CD4-positive, alpha-beta T cell treated with Interleukin-4 for 1 hour (primary cell): Measurements from ENCODE around the gene SLC41A3.
"Not testable (repeated sequence)": the region's sequence is repeated elsewhere in the genome, so short reads cannot be mapped to it uniquely, and the experiment has no call there.

Source experiments
- DNase-seq, 2 donors: peaks; one replicate each; pipeline ENCODE4 v3.0.0-alpha.2; 2020 to 2022

SLC41A3 gene

GRCh38 chr3:126053513-126053912, 30.4 kb downstream of the SLC41A3 start:
- no peak for DNase-seq

DNA sequence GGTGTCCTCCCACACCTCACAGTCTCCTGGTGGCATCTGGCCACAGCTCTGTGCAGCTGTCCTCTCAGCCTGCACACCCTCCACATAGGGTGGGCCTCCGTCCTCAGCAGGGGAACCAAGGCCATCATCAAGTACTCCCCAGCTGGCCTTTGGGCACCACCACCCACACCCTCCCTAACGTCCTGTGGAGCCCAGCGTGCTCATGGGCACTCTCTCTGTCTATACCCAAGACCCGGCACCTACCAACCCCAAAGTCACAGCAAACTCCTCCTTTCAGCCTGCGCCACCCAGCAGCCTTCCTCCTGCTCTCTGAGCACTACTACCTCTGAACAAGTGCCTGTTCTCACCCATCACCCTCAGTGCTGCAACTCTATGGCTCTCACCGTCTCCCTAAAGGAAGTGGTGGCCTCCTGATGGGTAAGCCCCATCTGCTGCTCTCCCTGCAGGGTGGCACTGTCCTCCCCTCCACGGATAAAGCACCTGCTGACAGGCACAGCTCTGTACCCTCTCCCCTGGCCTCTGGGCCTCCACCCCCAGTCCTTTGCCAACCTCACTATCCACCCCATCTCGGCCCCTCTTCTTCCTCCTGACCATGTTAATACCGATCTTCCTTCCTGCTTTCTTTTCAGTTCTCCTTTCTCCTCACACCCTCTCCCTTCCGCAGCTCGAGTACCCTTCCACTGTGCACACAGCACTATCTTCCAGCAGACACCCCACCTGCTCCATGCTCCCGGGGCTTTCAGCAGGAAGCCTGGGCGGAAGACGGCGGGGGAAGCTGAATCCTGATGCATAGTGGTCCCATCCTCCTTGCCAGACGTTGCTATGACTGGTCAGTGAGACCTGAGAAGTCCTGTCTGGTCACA, 31.5 kb downstream of the SLC41A3 start:
- no peak for DNase-seq

GRCh38 chr3:126051741-126052140, 32.2 kb downstream of the SLC41A3 start:
- no peak for DNase-seq

DNA sequence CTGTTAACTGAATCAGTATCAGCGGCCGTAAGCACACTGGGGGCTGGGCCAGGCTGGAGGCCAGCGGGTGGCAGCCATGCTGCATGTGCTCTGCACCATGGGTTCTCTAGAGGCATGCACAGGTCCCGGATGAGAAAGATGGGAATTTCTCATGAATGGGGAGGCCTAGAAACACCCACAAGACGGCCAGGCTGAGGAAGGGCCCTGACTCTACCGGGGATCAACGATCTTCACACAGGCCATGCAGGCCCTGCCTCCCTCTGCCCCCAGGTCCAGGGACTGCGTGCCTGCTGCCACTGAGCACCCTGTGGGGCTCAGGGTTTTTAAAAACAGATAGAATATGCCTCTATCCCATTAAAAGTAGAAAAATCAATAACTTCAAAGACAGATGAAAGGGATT, 32.7 kb downstream of the SLC41A3 start:
- DNase-seq = no peak

DNA sequence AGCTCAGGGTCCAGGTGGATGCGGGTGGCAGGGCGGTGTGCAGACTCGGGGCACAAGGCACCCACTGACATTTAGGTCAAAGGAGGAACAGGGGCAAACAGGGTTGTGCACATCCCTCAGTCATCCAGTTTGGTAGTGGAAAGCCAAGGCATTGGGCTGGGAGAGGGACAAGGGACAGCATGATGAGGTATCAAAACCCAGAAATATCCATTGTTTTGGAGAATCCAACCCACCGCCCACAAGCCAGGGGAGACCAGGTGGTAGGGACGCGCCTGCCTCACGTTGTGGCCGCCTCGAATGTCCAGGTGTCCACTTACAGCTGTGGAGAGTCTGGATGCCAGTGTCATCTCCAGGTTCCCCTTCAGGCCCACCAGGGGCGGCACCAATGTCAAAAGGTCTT, 33.3 kb downstream of the SLC41A3 start:
- no peak for DNase-seq

DNA sequence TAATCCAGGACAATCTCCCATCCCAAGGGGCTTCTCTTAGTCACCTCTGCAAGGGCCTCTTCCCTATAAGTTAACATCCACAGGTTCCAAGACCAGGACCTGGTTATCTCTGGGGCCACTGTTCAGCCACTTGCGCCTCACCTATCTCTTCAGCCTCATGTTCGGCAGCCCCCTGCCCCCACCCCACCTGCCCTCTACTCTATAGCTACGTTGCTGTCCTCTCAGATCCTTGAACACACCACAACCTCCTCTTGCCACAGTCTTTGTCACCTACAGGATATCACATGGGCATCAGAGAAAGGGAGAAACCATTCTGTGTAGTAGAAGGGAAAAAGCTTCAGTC, 33.9 kb downstream of the SLC41A3 start:
- no peak for DNase-seq

DNA sequence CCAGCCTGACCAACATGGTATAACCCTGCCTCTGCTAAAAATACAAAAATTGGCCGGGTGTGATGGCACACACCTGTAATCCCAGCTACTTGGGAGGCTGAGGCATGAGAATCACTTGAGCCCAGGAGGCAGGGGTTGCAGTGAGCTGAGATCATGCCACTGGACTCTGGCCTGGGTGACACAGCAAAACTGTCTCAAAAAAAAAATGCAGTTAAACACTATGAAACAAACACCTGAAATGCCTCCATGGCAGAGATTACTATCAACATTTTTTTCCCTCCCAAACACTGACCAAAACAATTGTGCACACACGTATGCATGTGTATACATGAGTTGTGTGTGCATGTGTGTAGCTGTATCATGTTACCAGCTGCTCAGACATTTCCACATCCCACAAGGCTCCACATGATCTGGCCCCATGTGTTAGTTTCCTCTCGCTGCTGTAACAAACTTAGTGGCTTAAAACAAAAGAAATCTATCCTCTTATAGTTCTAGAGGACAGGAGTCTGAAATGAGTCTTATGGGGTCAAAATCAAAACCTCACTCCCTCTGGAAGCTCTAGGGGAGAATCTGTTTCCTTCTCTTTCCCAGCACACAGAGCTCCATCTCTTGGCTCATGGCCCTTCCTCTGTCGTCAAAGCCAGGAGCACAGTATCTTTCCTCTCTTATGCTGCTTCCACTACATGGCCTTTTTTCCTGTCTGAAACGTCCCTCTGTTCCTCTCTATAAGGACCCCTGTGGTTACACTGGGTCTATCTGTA, 34.5 kb downstream of the SLC41A3 start:
- no peak for DNase-seq

- no peak for DNase-seq
These were observed 43.5 kb downstream of the SLC41A3 start for GRCh38 chr3:126040386-126040785.

- DNase-seq = no peak
These were observed 44.1 kb downstream of the SLC41A3 start for GRCh38 chr3:126039870-126040269.

GRCh38 chr3:126038791-126039190, 45.1 kb downstream of the SLC41A3 start:
- DNase-seq = not testable (repeated sequence)

DNA sequence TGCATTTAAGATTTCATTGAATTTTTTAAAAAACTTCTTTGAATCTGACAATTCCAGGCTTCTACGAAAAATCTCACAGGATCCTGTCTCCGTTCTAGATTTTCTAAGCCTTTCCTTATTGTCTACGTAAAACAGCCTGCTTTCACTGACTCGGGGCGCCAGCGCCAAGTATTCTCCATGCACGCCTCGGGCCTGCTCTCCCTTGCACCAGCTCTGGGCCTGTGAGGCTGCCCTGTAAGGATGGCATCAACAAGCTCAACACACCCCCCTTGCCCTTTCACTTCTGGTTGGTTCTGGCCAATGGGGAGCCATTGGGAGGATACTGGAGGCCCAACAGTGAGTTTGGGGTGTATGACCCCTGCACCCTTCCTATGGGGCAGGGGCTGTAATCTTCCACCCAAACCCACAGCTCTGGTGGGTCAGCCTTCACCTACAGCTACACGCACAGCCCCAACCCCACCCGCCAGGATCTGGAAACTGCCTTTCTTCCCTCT, 47.8 kb downstream of the SLC41A3 start:
- DNase-seq = no peak

- no peak for DNase-seq
These were observed 48.4 kb downstream of the SLC41A3 start for GRCh38 chr3:126035362-126036050.

DNA sequence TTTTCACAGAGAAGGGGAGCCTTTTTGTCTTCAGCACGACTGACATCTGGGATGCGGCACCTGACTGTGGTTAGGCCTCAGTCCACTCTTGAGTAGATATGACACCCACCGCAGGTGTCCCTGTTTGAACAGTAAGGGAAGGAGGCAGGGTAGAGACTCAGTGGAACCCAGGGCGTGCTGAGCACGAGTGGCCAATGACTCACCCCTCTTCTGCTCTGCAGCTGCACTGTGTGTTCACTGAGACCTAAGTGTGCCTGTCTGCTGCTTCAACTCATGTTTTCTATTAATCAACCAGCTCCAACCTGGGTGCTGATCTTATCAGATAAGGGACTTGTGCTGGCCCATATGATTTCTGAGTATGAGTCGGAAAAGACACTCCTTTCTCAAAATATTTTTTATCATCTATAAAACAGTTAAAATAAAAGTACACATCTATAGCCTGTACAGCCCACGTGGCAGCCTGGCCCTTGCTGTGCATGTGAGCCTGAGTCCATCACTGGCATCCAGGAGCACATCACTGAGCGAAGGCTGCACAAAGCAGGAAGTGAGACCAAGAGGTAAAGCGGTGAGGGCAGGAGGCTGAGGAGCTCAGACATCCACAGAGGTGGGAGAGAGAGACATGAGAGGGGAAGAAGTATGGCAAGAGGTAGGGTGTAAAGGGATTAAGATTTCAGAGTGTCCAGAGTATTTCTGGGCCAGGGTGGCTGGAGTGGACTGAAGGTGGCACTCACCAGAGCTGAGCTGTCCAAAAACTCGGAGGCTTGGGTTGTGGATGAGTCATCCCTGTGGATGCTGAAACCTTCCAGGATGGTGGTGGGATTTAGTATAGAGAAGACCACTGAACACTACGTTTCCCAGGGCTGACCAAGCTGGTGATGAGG, 49.2 kb downstream of the SLC41A3 start:
- DNase-seq = no peak

DNA sequence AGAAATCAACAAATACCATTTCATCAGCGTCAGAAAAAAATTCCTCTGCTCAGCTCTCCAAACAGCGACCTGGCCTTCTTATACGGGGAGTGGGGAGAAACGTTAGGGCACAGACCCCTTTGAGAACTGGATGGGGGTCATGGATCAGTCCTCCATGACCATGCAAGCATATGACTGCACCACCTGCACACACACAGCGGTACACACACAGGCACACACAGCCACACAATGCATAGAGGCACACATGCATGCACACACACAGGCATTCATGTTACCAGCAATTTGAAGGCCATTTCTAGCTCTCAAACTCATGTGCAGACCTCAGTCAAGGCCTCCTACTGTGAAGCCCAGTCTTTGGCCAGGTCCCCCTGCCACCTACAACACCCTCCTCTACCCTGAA, 50.2 kb downstream of the SLC41A3 start:
- DNase-seq = no peak

DNA sequence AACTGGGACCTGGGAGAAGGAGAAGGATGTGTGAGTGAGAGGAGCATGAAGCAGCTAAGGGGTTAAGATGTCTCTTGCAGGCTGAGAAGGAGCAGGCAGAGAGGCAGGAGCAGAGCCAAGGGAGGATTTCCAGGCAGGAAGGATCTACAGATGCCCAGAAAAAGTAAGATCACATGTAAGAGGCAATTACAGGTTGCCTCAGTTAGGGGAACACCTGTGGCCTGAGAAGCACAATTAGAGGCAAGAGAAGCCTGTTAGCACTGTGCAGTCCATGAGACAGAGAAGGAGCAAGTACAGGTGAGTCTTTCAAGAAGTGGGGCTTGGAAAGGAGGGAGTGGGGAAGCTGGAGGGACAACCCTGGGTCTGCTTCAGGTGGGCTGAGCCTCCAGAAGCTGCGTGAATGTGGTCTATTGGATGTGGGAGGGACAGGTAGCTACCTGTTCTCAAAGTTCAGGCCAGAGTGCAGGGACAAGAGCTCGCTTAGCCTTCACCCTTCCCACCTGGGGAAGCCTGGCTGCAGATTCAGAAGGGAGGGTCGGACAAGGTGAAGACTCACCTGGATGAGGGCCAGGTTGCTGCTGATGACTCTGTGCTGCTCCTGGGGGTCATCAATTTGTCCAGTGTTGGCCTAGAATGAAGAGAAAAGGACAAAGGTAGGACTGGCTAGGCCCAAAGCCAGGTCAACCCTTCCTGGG, 50.7 kb downstream of the SLC41A3 start:
- DNase-seq = no peak

DNA sequence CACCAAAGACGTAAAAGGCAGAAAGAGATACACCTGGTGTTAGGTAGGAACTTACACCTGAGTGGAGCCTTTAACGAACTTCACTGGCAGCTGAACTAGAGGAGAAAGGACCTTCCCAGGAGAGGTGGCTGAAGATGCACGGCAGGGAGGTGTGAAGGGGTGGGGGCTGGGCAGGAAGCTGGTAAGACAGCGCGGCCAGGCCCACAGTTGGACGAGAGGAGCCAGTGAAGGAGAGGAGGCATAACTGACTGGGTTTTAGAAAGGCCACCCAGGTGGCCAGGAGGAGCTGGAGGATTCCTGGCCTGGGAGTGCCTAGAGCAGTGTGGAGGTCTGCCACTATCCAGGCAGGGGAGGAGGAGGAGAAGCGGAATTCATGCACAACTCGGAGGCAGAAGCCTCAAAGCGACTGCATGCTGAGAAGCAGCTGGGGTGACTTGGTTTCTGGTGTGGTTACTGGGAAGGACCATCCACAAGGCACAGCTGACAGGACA, 51.9 kb downstream of the SLC41A3 start:
- DNase-seq = no peak

GRCh38 chr3:126030455-126030854, 53.5 kb downstream of the SLC41A3 start:
- DNase-seq = no peak

DNA sequence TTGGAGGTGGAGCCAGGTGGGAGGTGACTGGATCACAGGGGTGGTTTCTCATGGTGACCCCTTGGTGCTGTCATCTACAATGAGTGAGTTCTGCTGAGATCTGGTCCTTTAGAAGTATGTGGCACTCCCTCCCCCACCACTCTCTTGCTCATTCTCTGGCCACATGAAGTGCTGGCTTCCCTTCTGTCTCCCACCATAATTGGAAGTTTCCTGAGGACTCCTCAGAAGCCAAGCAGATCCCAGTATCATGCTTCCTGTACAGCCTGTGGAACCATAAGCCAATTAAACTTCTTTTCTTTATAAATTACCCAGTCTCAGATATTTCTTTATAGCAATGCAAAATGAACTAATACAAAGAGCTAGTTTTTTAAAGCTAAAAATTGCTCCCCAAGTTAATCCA, 54.7 kb downstream of the SLC41A3 start:
- DNase-seq = no peak

DNA sequence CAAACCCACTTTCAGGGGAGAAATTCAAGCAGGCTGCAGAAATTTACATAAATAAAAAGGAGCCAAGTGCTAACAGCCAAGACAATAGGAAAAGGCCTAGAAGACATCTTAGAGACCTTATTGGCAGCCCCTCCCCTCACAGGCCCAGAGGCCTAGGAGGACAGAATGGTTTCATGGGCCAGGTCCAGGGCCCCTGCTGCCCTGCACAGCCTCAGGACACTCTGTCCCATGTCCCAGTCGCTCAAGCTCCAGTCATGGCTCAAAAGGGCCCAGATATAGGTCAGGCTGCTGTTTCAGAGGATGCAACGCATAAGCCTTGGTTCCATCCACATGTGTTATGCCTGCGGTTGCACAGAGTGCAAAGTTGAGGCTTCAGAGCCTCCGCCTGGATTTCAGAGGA, 55.8 kb downstream of the SLC41A3 start:
- DNase-seq = no peak

DNA sequence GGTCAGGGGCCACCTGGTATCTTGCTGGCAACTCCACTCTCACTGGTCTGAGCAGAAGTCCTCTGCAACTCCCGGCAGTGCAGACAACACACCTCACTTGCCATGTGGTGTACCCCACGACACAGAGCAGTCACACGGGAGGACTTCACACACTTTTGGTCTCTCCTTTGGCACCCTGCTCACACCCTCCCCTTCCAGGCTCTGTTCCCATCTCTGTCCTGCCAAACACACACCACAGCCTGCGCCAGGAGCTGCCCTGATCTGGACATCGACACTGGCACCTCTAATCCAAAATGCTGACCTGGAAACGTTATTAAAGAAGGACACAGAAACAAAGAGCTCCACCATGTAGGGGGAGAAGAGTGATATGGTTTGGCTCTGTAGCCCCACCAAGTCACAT, 57.2 kb downstream of the SLC41A3 start:
- DNase-seq = no peak

GRCh38 chr3:126026277-126026751, 57.6 kb downstream of the SLC41A3 start:
- DNase-seq = no peak

GRCh38 chr3:126025862-126026261, 58.1 kb downstream of the SLC41A3 start:
- DNase-seq = no peak
